ENCODE data around the gene POLA1. TPM values are rescaled to one million over a fixed set of nuclear protein-coding genes. Genes with fewer than 3 reads are reported as not detected.

Gene POLA1
- total and polyA plus RNA-seq, 2 of the 4 experiments (the other 2 are of a cell fraction): 4.0 to 15.1 TPM

DNA sequence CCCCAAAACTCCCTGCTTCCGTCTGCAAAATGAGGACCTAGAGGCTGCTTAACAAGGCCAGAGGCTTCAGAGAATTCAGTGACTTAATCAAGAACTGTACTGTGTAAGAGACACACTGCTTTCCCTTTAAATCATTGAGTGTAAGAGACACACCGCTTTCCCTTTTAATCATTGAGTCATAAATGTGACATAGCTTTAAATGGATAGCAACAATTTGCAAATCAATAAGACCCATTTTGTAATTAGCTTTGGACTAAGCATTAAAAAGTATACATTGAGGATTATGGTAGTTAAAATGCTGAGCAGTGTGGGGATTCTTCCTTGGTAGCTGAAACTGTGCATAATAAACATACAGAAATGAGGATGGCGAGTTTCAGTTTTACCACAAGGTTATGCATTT lies 290.2 kb downstream of the POLA1 start:
- ChIA-PET POLR2A (ENCODE audit: unreplicated experiment) (no interaction called here), CTCF (no interaction called here)
- Histone ChIP-seq H3K4me1 (ENCODE audit: control insufficient read depth, insufficient read depth, low read length) (no peaks in the 10 kb centered on the region; the same call in 1 of the 2 replicates), H3K36me3 (ENCODE audit: control insufficient read depth, insufficient read depth, low read length) (no peaks in the 10 kb centered on the region), H4K91ac (ENCODE audit: insufficient read depth, low read depth, low read length) (no peak overlapping the region), H3K18ac (ENCODE audit: low read depth, low read length) (no peak overlapping the region), H2AK5ac (ENCODE audit: low read depth, low read length) (no peak overlapping the region), H3K23ac (ENCODE audit: low read depth, low read length) (no peak overlapping the region), H3K9me1 (ENCODE audit: insufficient read depth, low read length) (0 out of 2 replicates have a peak, but pooled peaks cover 3% of the 10 kb centered on the region), H4K8ac (ENCODE audit: low read depth in 2 of 2, low read length in 2 of 2) (no peak overlapping the region), H2BK15ac (ENCODE audit: low read depth, low read length) (no peak overlapping the region), H2BK20ac (ENCODE audit: low read depth, low read length) (no peak overlapping the region), H2AFZ (replicated peaks; ENCODE audit: low read length, poor library complexity) (no peak overlapping the region), H3K79me1 (ENCODE audit: low read depth in 1 of 2, low read length in 2 of 2) (no peaks in the 10 kb centered on the region), H2AK9ac (replicated peaks; ENCODE audit: low read depth, low read length, poor library complexity) (no peak overlapping the region), H2BK5ac (ENCODE audit: low read depth, low read length, poor library complexity, severe bottlenecking) (no peak overlapping the region), H3K9me3 (ENCODE audit: control insufficient read depth, insufficient read depth, low read length) (no peaks in the 10 kb centered on the region), H4K20me1 (ENCODE audit: insufficient read depth, low read length) (no peaks in the 10 kb centered on the region), H3K27me3 (ENCODE audit: control insufficient read depth, insufficient read depth, low read length) (no peaks in the 10 kb centered on the region), H3K56ac (ENCODE audit: extremely low read depth, insufficient read depth, low read length) (no peak overlapping the region), H4K5ac (ENCODE audit: low read depth, low read length) (no peak overlapping the region), H3K27ac (ENCODE audit: insufficient read depth, low read length) (no peak overlapping the region), H3K4me2 (ENCODE audit: low read depth, low read length) (no peak overlapping the region), H3K14ac (replicated peaks; ENCODE audit: low read depth, low read length) (no peak overlapping the region), H2BK120ac (ENCODE audit: low read depth, low read length) (no peak overlapping the region), H3K4ac (ENCODE audit: low read depth, low read length) (no peak overlapping the region), H3K4me3 (ENCODE audit: insufficient read depth, low read depth, low read length) (no peak overlapping the region), H3K9ac (ENCODE audit: low read depth, low read length) (no peak overlapping the region)
- WGBS, 2 experiments (ENCODE audit: extremely low coverage in 2 of 2, insufficient read length in 1 of 2): no CpG with 5 or more reads among the region's 3 CpGs
- intact Hi-C loops (cut with micrococcal nuclease) (no loop called here), in situ Hi-C loops (cut with MboI; ENCODE audit: low sequenced_read_pairs) (no loop called here), dilution Hi-C loops (cut with HindIII; ENCODE audit: low sequenced_read_pairs, unreplicated experiment) (no loop called here)
- TF ChIP-seq MAZ (IDR thresholded peaks at IDR 0.05; ENCODE audit: borderline replicate concordance, low read depth, low read length): no peak
- TF ChIP-seq RAD21 (IDR thresholded peaks at IDR 0.05; ENCODE audit: low read length): no peak
- no peak for TF ChIP-seq FOS (IDR thresholded peaks at IDR 0.05; ENCODE audit: low read depth, low read length)
- no peak for TF ChIP-seq MAFK (IDR thresholded peaks at IDR 0.05; ENCODE audit: low read depth, low read length)
- TF ChIP-seq POLR2A (IDR thresholded peaks at IDR 0.05; ENCODE audit: low read depth, low read length): no peak
- no peak for TF ChIP-seq BHLHE40 (IDR thresholded peaks at IDR 0.05; ENCODE audit: low read depth, low read length)
- TF ChIP-seq CEBPB (IDR thresholded peaks at IDR 0.05; ENCODE audit: low read depth, low read length): no peak
- no peak for TF ChIP-seq CHD1 (IDR thresholded peaks at IDR 0.05; ENCODE audit: low read depth, low read length)
- ATAC-seq (ENCODE audit: low read depth): no peak
- DNase-seq: no peak
- BruUV-seq (replicated peaks): no TSS peak

Measured in IMR-90 (cell line).